HG03060 (cell line): ENCODE measurements around the gene ZNF438.

ENCODE experiments used
- ATAC-seq: cut with Tn5 transposase; IDR thresholded peaks from one replicate; pipeline ENCODE4 v1.9.1; 2021; ENCODE audit warnings: low read depth, moderate number of reproducible peaks; ENCODE audit not compliant: unreplicated experiment

The ZNF438 gene

DNA sequence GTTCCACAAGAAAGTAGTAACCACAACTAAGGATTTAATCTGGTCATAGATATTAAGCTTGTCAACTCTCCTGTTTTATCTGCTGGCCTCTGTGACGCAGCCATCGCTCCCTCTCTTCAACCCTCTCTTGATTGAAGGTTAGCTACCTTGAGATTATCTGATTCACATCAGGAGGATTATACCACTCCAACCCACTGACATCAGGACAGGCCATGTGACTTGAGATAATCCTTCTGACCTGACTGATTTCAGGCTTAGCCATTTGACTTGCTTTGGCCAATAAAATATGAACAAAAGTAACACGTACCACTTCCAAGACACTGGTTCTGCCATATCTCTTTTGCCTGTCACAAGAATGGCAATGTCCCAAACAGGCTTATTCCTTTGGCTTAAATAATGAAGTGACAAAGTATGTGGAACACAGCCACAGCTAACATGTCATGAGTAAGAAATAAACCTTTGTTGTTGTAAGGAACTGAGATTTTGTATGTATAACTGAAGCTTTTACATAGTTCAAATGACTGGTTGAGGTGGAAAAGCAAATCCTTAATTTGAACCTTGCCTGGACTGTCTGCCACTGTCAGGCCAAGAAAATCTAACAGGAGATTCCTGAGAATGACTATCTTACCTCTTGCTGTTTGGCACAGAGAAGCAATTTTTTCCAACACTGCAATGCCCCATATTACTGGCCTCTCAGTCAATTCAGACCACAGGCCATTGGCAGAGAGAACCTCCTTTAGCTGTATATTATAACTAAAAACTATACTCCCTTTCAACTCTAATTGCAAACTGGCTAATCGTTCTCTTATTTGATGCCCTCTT, 13.9 kb downstream of the ZNF438 start:
- ATAC-seq = no peak

GRCh38 chr10:31014161-31014875, 17.3 kb downstream of the ZNF438 start:
- ATAC-seq = no peak

GRCh38 chr10:31013331-31013730, 18.3 kb downstream of the ZNF438 start:
- ATAC-seq = no peak

DNA sequence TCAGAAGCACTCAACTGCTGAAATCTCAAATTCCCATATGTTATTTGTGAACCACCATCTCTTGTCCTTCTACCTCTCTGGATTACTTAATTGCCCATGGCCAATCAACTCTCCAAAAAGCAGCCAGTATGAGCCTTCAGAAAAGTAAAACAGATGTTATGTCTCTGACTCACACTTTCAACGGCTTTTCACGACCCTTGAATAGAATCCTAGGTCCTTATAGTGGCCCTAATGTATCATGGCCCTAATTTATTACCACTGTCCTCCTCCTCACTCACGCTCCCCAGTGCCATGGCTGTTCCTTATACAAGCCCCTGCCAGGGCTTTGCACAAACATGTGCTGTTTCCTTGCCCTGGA, 20.0 kb downstream of the ZNF438 start:
- no peak for ATAC-seq

GRCh38 chr10:31011017-31011664, 20.5 kb downstream of the ZNF438 start:
- no peak for ATAC-seq

- ATAC-seq = no peak
These were observed 21.6 kb downstream of the ZNF438 start for GRCh38 chr10:31010062-31010461.

DNA sequence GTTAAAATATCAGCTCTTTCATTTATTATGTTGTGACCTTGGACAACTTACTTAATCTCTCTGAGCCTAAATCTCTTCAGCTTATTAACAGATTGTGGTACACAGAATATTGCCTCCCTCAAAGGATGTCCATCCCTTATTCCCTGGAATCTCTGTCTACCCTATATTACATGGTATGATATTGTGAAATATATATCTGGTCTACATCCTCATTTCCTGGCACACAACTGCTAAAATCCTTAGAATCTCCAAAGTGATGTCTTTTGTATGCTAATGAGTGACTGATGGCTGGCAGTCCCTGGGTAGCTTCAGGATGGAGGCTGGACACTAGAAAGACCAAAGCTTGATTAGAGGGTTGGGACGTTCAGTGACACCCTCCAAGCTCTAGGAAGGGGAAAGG, 25.8 kb downstream of the ZNF438 start:
- ATAC-seq = no peak

DNA sequence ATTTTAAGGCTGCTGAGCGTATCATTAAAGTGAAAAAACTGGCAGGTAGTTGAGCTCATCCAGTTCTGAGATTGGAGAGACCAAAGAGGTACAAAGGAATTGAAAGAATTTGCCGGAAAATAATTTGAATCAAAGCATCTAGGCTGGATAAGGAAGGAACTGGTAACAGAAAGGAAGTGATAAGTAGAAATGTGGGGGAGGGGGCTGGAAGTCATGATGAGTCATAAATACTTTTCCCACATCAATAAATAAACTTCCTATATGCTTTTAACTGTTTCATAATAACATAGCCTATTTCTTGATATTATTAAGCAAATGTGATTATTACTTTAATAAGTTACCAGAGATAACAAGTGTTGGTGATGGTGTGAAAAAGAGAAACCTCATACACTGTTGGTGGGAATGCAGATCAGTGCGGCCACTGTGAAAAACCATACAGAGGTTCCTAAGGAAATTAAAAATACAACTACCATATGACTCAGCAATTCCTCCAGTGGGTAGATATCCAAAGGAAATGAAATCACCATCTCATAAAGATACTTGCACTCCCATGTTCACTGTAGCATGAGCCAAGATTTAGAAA, 27.0 kb downstream of the ZNF438 start:
- ATAC-seq = no peak

- no peak for ATAC-seq
These were observed 29.9 kb downstream of the ZNF438 start for GRCh38 chr10:31001740-31002139.

GRCh38 chr10:31000867-31001266, 30.8 kb downstream of the ZNF438 start:
- ATAC-seq = no peak

DNA sequence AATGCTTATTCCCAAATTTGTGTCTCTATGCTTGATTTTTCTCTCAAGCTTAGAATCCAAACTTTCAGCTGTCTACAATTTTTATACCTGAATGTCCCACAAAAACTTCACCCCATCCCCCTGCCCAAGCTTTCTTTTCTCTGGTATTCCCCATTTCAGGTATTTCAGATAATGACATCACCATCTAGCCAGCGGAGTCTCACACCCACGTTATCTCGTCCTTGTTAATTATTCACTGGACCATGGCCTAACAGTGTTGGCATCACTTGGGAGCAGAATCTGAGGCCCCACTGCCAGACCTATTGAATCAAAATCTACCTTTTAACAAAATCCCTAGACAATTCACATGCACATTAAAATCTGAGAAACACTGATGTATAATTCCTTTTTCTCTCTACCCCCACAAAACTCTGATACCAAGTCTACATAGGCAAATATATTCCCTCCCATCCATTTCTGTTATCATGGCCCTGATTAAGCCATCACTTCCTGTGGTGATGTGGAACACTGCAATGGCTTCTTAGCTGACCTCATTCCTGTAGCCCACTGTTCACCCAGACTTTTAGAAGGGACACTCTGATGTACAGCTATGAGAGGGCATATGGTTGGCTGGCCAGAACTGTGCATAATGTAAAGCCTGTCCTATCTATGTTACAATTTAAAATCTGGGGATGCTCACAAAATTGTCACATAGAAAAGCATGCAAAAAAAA, 31.4 kb downstream of the ZNF438 start:
- ATAC-seq = no peak

GRCh38 chr10:30999070-30999712, 32.5 kb downstream of the ZNF438 start:
- no peak for ATAC-seq

GRCh38 chr10:30997536-30998235, 34.0 kb downstream of the ZNF438 start:
- ATAC-seq = no peak

GRCh38 chr10:30996481-30997005, 35.1 kb downstream of the ZNF438 start:
- ATAC-seq = no peak

- ATAC-seq = no peak
These were observed 36.4 kb downstream of the ZNF438 start for GRCh38 chr10:30995081-30995770.

DNA sequence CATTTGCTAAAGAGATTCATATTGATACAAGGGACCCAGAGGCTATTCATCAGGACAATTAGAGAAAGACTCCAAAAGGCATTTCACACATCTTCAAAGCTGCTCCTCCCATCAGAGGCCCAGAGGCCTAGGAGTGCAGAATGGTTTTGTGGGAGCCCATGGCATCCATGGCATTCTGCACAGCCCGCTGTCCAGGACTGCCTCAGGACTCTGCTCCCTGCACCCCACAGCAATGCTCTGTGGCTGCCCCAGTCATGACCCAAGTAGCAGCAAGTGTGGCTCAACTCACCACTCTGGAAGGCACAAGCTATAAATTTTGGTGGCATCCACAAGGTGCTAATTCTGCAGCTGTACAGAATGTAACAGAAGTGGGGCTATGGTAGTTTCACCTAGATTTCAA, 38.5 kb downstream of the ZNF438 start:
- no peak for ATAC-seq

- no peak for ATAC-seq
These were observed 39.0 kb downstream of the ZNF438 start for GRCh38 chr10:30992681-30993080.

GRCh38 chr10:30991647-30992011, 40.0 kb downstream of the ZNF438 start:
- ATAC-seq = no peak
